LNCaP clone FGC (cell line): Measurements from ENCODE around the gene NSMF.

Experiments
- DNase-seq: peaks from one replicate; pipeline ENCODE4 v3.0.0-alpha.2; 2011; ENCODE audit warnings: low read depth
- H3K4me3 ChIP-seq: 2 replicates; pipeline ENCODE4 v1.5.1; 2011; ENCODE audit warnings: mild to moderate bottlenecking, low read depth, low read length, control low read depth
- CTCF ChIP-seq: IDR thresholded peaks from 2 replicates; pipeline ENCODE4 v1.5.1; 2012; ENCODE audit warnings: mild to moderate bottlenecking; ENCODE audit not compliant: control insufficient read depth, insufficient read depth; ENCODE audit errors: extremely low read depth

The NSMF gene

GRCh38 chr9:137459152-137459600, at the start of gene NSMF:
Gene NSMF (minus strand): TSS chr9:137459334. CDS start chr9:137459102, 232 bp downstream.
- peak; percentile 41 for DNase-seq
- TF ChIP-seq CTCF = no peak

GRCh38 chr9:137506702-137507171, 47.6 kb upstream of the NSMF start:
- no peak overlapping the region for H3K4me3 ChIP-seq
- DNase-seq = no peak
- no peak for TF ChIP-seq CTCF

More at GRCh38 chr9:137459152-137459600, at the start of gene NSMF:
- H3K4me3 ChIP-seq = peak within 1 kb of the TSS; percentile 69

- TF ChIP-seq CTCF = no peak
- DNase-seq = no peak
- H3K4me3 ChIP-seq = no peak overlapping the region
Measured at GRCh38 chr9:137506274-137506673, 47.1 kb upstream of the NSMF start.

GRCh38 chr9:137505421-137506140, 46.4 kb upstream of the NSMF start:
- TF ChIP-seq CTCF = no peak
- DNase-seq = no peak
- no peak overlapping the region for H3K4me3 ChIP-seq

GRCh38 chr9:137504432-137504777, 45.3 kb upstream of the NSMF start:
- H3K4me3 ChIP-seq = no peak overlapping the region
- DNase-seq = no peak
- no peak for TF ChIP-seq CTCF

GRCh38 chr9:137502008-137502911, 43.1 kb upstream of the NSMF start:
- TF ChIP-seq CTCF = no peak
- DNase-seq = no peak
- no peak overlapping the region for H3K4me3 ChIP-seq
